CD4-positive, CD25-positive, alpha-beta regulatory T cell (primary cell): ENCODE results near the gene NOP14. TPM values are rescaled to one million over a fixed set of nuclear protein-coding genes. Genes with fewer than 3 reads are reported as not detected.

Experiments
- ATAC-seq, 2 donors: fragments of 150-1000 bp; cut with Tn5 transposase; one replicate each; pipeline ENCODE4 v1.10.0; 2021; ENCODE audit warnings: low read depth in 2 of 2, moderate number of reproducible peaks in 2 of 2, moderate library complexity in 1 of 2
- DNase-seq, 3 donors: peaks; one replicate each; pipeline versions ENCODE4 v3.0.0 to v3.0.0-alpha.2; 2012 to 2022; ENCODE audit warnings: mixed read lengths in 1 of 3
- H3K27ac ChIP-seq: one replicate; pipeline ENCODE4 v1.7.0; 2013; ENCODE audit warnings: mild to moderate bottlenecking, low read length; ENCODE audit not compliant: insufficient read depth, poor library complexity, severe bottlenecking
- H3K27me3 ChIP-seq: one replicate; pipeline ENCODE4 v1.7.0; 2013; ENCODE audit warnings: low read length; ENCODE audit not compliant: control insufficient read depth, insufficient read depth
- H3K36me3 ChIP-seq: one replicate; pipeline ENCODE4 v1.7.0; 2013; ENCODE audit warnings: mild to moderate bottlenecking, low read length, moderate library complexity; ENCODE audit not compliant: control insufficient read depth, insufficient read depth
- H3K4me1 ChIP-seq: 2 replicates; pipeline ENCODE4 v1.7.0; 2013; ENCODE audit warnings: mild to moderate bottlenecking, low read length; ENCODE audit not compliant: insufficient read depth, control insufficient read depth, poor library complexity, severe bottlenecking
- H3K4me3 ChIP-seq: one replicate; pipeline ENCODE4 v1.7.0; 2013; ENCODE audit warnings: low read depth, mild to moderate bottlenecking, low read length, moderate library complexity
- H3K9me3 ChIP-seq, 2 experiments: 1 replicate in 1 of 2; 2 replicates in 1 of 2; pipeline ENCODE4 v1.7.0; 2013; ENCODE audit warnings: low read length in 2 of 2, mild to moderate bottlenecking in 1 of 2, moderate library complexity in 1 of 2; ENCODE audit not compliant: control insufficient read depth in 2 of 2
- H3K27ac Mint-ChIP-seq, 3 donors: one replicate each; pipeline ENCODE4 v1.8.0; 2020 to 2022; ENCODE audit warnings: mild to moderate bottlenecking in 3 of 3, mixed read lengths in 3 of 3, moderate library complexity in 2 of 3
- H3K27me3 Mint-ChIP-seq: one replicate; pipeline ENCODE4 v1.8.0; 2022; ENCODE audit warnings: mild to moderate bottlenecking, mixed read lengths
- H3K36me3 Mint-ChIP-seq: one replicate; pipeline ENCODE4 v1.8.0; 2020; ENCODE audit warnings: mixed read lengths
- H3K4me1 Mint-ChIP-seq, 4 donors: one replicate each; pipeline ENCODE4 v1.8.0; 2020 to 2022; ENCODE audit warnings: mixed read lengths in 4 of 4, mild to moderate bottlenecking in 1 of 4
- H3K4me3 Mint-ChIP-seq, 4 donors: one replicate each; pipeline ENCODE4 v1.8.0; 2020 to 2022; ENCODE audit warnings: mild to moderate bottlenecking in 4 of 4, mixed read lengths in 4 of 4, moderate library complexity in 3 of 4
- H3K9me3 Mint-ChIP-seq, 7 donors: one replicate each; pipeline ENCODE4 v1.8.0; 2020 to 2022; ENCODE audit warnings: mixed read lengths in 7 of 7, mild to moderate bottlenecking in 3 of 7, moderate library complexity in 2 of 7
- polyA plus RNA-seq, 4 donors: library from polyadenylated mRNA; unstranded; fragments of 300-500 nt; fragmentation: Illumina TruSeq; gene quantifications; one replicate each; pipeline ENCODE4 v1.2.3, GENCODE V29; 2021
- total RNA-seq: library from RNA; stranded (reverse); gene quantifications from one replicate; pipeline ENCODE4 v1.2.3, GENCODE V29; 2022

The NOP14 gene
- total and polyA plus RNA-seq, 5 donors from 2014 or later, result 7.6 to 25.8 (median 10.7) TPM

DNA sequence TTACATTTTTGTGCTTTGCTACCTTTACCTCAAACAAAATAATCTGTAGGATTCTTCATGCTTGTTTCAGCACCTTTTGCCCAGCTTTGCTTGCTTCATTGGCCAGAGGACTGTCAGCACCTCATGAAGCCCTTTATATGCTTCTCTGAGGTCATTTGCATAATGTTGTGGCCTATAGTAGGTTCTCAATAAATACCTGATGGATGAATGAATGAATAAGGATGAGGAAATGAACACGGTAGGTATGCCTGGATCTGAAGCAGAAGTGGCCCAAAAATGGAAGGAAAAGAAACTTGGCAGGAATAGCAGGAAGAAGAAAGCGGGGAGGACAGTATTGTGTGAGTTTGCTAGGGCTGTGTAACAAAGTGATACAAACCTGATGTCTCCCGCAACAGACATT is 8.1 kb upstream of the NOP14 start:
- peaks cover 6% of the 10 kb centered on the region for H3K27me3 Mint-ChIP-seq
- H3K36me3 Mint-ChIP-seq, result peaks cover 5% of the 10 kb centered on the region
- no peak overlapping the region for H3K27ac Mint-ChIP-seq
- Histone ChIP-seq H3K4me3 (no peak overlapping the region), H3K27ac (no peak overlapping the region), H3K9me3 (no peaks in the 10 kb centered on the region), H3K36me3 (no peaks in the 10 kb centered on the region), H3K4me1 (no peaks in the 10 kb centered on the region), H3K27me3 (no peaks in the 10 kb centered on the region)
- H3K4me1 Mint-ChIP-seq, result no peaks in the 10 kb centered on the region
- ATAC-seq (no peak), DNase-seq (no peak)
- H3K9me3 Mint-ChIP-seq, result no peaks in the 10 kb centered on the region
- H3K4me3 Mint-ChIP-seq, result no peak overlapping the region

DNA sequence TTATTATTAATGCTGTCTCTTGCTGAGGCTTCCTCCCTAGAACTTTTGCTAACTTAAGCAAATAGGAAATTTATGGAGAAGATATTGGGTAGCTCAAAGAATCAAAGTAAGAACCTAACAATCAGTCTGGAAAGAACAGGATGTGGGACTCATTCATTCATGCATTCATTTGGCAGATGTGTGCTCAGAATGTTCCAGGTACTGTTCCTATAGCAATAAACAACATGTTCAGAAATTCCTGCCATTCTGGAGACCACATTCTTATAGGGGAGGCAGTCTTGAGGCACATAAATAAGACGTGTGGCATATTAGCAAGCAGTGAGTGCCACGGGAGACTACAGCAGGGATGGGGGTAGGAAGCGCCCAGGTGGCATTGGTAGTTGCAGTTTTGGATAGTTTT is 5.2 kb upstream of the NOP14 start:
- H3K27ac ChIP-seq, result no peak overlapping the region
- Mint-ChIP-seq H3K27ac (no peak overlapping the region), H3K9me3 (no peaks in the 10 kb centered on the region), H3K4me1 (peaks cover 0 to 9% (median 6%) of the 10 kb centered on the region in 4 donors), H3K4me3 (peak overlapping the region in 1 of 4 donors; percentile 54), H3K36me3 (no peaks in the 10 kb centered on the region), H3K27me3 (no peaks in the 10 kb centered on the region)
- ATAC-seq (no peak), DNase-seq (no peak)
- H3K4me3 ChIP-seq, result no peak overlapping the region
- H3K4me1 ChIP-seq, result peaks cover 9% of the 10 kb centered on the region
- no peaks in the 10 kb centered on the region for H3K36me3 ChIP-seq
- no peaks in the 10 kb centered on the region for H3K9me3 ChIP-seq
- no peaks in the 10 kb centered on the region for H3K27me3 ChIP-seq

DNA sequence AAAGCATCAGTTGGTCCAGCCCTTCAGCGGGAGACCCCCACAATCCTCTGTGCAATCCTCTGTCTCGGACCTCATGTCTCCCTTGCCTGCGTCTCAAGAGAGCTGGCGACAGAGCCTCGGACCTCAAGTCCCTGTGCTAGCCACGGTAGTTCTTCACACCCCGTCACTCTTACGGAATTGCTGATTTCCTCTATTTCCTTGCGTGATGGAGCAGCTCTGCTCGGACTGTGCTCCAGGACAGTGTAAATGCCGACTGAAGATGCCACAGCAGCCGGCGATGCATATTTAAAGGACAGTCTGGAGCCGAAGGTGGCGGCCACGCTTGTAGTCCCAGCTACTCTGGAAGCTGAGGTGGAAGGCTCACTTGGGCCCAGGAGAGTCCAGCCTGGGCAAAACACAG is 2.1 kb upstream of the NOP14 start:
- Histone ChIP-seq H3K27me3 (no peaks in the 10 kb centered on the region), H3K9me3 (no peaks in the 10 kb centered on the region), H3K4me3 (no peak overlapping the region), H3K27ac (no peak overlapping the region), H3K4me1 (peaks cover 28% of the 10 kb centered on the region), H3K36me3 (no peaks in the 10 kb centered on the region)
- no peaks in the 10 kb centered on the region for H3K27me3 Mint-ChIP-seq
- ATAC-seq, result no peak
- no peak for DNase-seq
- no peaks in the 10 kb centered on the region for H3K9me3 Mint-ChIP-seq
- no peak overlapping the region for H3K27ac Mint-ChIP-seq
- H3K4me1 Mint-ChIP-seq, result peaks cover 8 to 22% (median 19%) of the 10 kb centered on the region in 4 donors
- peak overlapping the region; percentile 89 to 97 (median 94) for H3K4me3 Mint-ChIP-seq
- H3K36me3 Mint-ChIP-seq, result no peaks in the 10 kb centered on the region

DNA sequence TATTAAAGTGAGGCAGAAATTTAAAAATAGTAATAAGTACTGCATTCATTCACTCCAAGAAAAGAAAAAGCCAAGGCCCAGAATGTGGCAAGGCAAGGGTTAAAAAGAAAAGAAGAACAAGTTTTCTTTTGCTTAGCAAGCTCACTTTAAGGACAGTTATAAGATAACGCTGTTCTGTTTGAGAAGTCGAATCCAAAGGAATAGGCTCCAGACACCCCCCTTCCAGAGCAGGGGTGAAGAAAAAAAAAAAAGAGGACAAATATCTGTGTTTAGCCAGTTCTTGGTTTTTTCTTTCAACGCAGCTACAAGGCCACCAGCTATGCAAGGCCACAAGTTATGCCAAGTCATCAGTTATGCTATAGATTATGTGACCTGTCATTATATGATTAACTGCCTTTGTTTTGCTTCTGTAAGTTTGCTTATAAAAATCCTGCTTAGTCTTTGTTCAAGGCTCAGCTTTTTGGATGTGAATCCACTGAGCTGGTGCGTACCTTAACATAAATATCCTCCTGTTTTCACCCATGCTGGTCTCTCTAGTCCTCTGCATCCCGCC is 1.6 kb upstream of the NOP14 start:
- Mint-ChIP-seq H3K9me3 (no peaks in the 10 kb centered on the region), H3K4me1 (peaks cover 9 to 26% (median 20%) of the 10 kb centered on the region in 4 donors), H3K27me3 (no peaks in the 10 kb centered on the region), H3K36me3 (no peaks in the 10 kb centered on the region), H3K27ac (peak overlapping the region; percentile 38 to 66 (median 52)), H3K4me3 (peak overlapping the region; percentile 89 to 97 (median 94))
- Histone ChIP-seq H3K4me1 (peaks cover 28% of the 10 kb centered on the region), H3K27ac (no peak overlapping the region), H3K9me3 (no peaks in the 10 kb centered on the region), H3K4me3 (peak overlapping the region; percentile 54), H3K36me3 (no peaks in the 10 kb centered on the region), H3K27me3 (no peaks in the 10 kb centered on the region)
- DNase-seq, result no peak
- ATAC-seq, result no peak

DNA sequence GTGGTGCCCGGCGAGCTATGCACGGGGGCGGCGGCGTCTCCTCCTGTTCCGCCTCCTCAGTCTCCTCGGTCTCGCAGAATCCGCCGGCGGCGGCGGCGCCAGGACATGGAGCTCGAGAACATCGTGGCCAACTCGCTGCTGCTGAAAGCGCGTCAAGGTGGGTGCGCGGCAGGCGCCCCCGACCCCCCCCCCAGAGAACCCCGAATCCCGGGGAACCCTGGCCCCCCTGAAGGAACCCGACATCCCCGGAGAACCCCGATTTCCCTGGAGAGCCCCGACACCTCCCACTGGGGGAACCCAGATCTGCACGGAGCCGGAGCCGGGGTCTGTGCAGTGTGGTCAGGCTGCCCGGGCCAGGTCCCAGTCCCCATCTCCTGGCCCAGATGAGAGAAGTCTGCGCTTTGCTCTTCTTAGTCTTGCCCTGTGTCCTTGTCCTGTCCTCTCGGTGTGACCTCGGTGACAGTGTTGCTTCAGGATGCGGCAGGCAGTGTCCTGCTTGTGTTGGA is 813 bp upstream of the NOP14 start:
- peaks cover 2% of the 10 kb centered on the region for H3K36me3 ChIP-seq
- peak in 1 of 2 donors; percentile 4 for ATAC-seq

DNA sequence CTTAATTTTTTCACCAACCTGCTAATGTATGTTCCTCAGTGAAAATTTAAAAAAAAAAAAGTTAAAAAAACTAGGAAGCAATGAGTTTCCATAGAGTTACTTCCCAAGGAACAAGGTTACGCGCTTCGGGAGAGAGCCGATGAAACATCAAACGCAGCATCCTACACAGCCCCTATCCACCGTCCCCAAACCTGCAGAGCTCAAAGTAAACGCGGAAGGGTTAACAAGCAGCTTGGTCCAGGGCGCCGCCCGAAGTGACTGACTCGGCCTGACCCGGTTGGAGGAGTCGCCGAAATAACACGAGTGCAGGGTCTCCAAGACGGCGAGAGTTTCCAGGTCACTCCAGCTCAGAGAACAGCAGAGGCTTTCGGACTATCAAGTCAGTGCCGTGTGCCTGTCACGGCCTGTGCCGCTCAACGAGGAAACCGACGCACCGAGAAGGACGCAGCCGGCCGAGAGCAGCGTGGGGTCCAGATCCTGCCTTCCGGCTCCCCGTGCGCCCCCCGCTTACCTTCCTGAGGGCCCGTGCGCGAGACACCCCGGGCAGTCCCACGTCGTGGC is 512 bp downstream of the NOP14 start:
- H3K4me1 Mint-ChIP-seq, result peaks cover 19 to 43% (median 34%) of the 10 kb centered on the region in 4 donors
- peaks cover 28% of the 10 kb centered on the region for H3K4me1 ChIP-seq
- H3K36me3 ChIP-seq, result peaks cover 12% of the 10 kb centered on the region
- peaks cover 7% of the 10 kb centered on the region for H3K36me3 Mint-ChIP-seq
- H3K9me3 ChIP-seq, result no peaks in the 10 kb centered on the region
- H3K27ac Mint-ChIP-seq, result peak overlapping the region; percentile 86 to 95 (median 90)
- peak overlapping the region; percentile 92 for H3K27ac ChIP-seq
- no peaks in the 10 kb centered on the region for H3K27me3 Mint-ChIP-seq
- DNase-seq (no peak), ATAC-seq (peak; percentile 11 to 21)
- no peaks in the 10 kb centered on the region for H3K27me3 ChIP-seq
- H3K4me3 ChIP-seq, result peak overlapping the region; percentile 91
- H3K9me3 Mint-ChIP-seq, result no peaks in the 10 kb centered on the region
- peak overlapping the region; percentile 88 to 97 (median 92) for H3K4me3 Mint-ChIP-seq

More for the DNA sequence above, 813 bp upstream of the NOP14 start:
- no peaks in the 10 kb centered on the region for H3K9me3 ChIP-seq
- peak overlapping the region in 2 of 3 donors; percentile 52 to 66 for H3K27ac Mint-ChIP-seq
- peaks cover 13 to 32% (median 25%) of the 10 kb centered on the region in 4 donors for H3K4me1 Mint-ChIP-seq
- no peaks in the 10 kb centered on the region for H3K27me3 ChIP-seq
- H3K4me3 Mint-ChIP-seq, result peak overlapping the region; percentile 89 to 97 (median 94)
- peaks cover 3% of the 10 kb centered on the region for H3K36me3 Mint-ChIP-seq
- peak in 1 of 3 donors; percentile 71 for DNase-seq
- H3K27ac ChIP-seq, result peak overlapping the region; percentile 92
- peaks cover 28% of the 10 kb centered on the region for H3K4me1 ChIP-seq
- H3K27me3 Mint-ChIP-seq, result no peaks in the 10 kb centered on the region
- peak overlapping the region; percentile 54 for H3K4me3 ChIP-seq
- H3K9me3 Mint-ChIP-seq, result no peaks in the 10 kb centered on the region

DNA sequence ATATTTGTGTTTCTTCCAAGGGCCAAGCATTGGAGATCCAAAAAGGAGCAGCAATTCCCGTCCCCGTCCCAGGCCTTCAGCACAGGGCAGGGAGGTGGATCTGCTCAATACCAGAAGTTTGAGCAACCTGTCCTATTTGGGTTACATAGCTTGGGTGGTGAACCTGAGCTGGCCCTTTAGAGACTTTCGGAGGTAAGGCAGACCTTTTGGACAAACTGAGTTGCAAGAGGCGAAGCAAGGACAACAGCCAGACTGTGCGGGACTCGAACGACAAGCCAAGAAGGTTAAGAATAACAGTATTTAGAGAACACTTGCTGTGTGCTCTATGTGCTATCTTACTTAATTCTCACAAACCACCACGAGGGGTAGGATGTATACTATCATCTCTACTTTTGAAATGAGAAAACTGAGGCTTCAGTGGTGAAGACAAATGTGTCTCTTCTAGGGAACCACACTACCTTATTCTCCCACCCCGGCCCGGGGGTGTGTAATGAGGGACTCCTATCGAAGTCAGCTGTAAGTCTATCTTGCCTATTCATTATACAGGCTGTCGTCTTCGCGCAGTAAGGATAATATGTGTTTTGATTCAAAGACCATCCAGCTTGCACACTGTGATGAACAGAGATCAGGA is 1.3 kb downstream of the NOP14 start:
- peaks cover 18% of the 10 kb centered on the region for H3K36me3 ChIP-seq
- Mint-ChIP-seq H3K9me3 (no peaks in the 10 kb centered on the region), H3K4me1 (peaks cover 19 to 47% (median 38%) of the 10 kb centered on the region in 4 donors), H3K4me3 (peak overlapping the region; percentile 88 to 97 (median 92)), H3K27ac (peak overlapping the region; percentile 86 to 96 (median 90)), H3K36me3 (peaks cover 11% of the 10 kb centered on the region), H3K27me3 (no peaks in the 10 kb centered on the region)
- H3K27ac ChIP-seq, result peak overlapping the region; percentile 92
- H3K27me3 ChIP-seq, result no peaks in the 10 kb centered on the region
- no peaks in the 10 kb centered on the region for H3K9me3 ChIP-seq
- H3K4me1 ChIP-seq, result peaks cover 28% of the 10 kb centered on the region
- ATAC-seq (peak in 1 of 2 donors; percentile 8), DNase-seq (peak in 2 of 3 donors; percentile 43 to 59)
- H3K4me3 ChIP-seq, result peak overlapping the region; percentile 91
